PFSK-1 (cell line): ENCODE results near the gene SSPN.

Experiments used
- POLR2AphosphoS5 ChIP-seq: IDR thresholded peaks from 2 replicates; pipeline ENCODE4 v1.6.1; 2012; ENCODE audit warnings: low read depth, mild to moderate bottlenecking, control low read depth, low read length, moderate library complexity
- TAF1 ChIP-seq: IDR thresholded peaks from 2 replicates; pipeline ENCODE4 v1.6.1; 2012; ENCODE audit warnings: low read length, control low read depth, borderline replicate concordance; ENCODE audit not compliant: insufficient read depth
- TF ChIP-seq, protein P1 (sequence below), 2 experiments: IDR thresholded peaks; 2 replicates each; pipeline versions ENCODE4 v1.6.1 to v1.8.0; 2011 to 2012; ENCODE audit warnings: low read depth in 2 of 2, low read length in 2 of 2, control low read depth in 1 of 2, inconsistent platforms in 1 of 2, mild to moderate bottlenecking in 1 of 2, moderate library complexity in 1 of 2; ENCODE audit not compliant: insufficient read depth in 1 of 2

DNA sequence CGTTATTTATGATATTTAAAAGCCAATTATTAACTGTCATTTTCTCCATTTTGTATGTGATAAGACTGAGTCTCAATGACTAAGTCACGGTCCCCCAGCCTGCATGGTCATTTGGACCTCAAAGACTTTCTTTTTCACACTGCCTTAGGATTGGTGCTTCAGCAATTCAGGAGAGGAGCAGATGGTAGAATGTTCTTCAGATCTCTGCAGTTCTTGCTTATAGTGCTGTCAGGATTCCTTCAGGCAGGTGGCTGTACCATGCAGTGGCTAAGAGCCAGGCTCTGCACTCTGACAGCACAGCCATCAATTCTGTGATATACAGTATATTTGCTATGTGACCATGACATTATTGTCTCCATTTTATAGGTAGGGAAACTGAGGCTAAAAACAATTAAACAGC, 18.7 kb downstream of the SSPN start:
- TF ChIP-seq POLR2AphosphoS5: no peak
- TF ChIP-seq TAF1: no peak
- TF ChIP-seq, protein P1, sequence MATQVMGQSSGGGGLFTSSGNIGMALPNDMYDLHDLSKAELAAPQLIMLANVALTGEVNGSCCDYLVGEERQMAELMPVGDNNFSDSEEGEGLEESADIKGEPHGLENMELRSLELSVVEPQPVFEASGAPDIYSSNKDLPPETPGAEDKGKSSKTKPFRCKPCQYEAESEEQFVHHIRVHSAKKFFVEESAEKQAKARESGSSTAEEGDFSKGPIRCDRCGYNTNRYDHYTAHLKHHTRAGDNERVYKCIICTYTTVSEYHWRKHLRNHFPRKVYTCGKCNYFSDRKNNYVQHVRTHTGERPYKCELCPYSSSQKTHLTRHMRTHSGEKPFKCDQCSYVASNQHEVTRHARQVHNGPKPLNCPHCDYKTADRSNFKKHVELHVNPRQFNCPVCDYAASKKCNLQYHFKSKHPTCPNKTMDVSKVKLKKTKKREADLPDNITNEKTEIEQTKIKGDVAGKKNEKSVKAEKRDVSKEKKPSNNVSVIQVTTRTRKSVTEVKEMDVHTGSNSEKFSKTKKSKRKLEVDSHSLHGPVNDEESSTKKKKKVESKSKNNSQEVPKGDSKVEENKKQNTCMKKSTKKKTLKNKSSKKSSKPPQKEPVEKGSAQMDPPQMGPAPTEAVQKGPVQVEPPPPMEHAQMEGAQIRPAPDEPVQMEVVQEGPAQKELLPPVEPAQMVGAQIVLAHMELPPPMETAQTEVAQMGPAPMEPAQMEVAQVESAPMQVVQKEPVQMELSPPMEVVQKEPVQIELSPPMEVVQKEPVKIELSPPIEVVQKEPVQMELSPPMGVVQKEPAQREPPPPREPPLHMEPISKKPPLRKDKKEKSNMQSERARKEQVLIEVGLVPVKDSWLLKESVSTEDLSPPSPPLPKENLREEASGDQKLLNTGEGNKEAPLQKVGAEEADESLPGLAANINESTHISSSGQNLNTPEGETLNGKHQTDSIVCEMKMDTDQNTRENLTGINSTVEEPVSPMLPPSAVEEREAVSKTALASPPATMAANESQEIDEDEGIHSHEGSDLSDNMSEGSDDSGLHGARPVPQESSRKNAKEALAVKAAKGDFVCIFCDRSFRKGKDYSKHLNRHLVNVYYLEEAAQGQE (IDR thresholded peaks at IDR 0.05; ENCODE audit: insufficient read depth in 1 of 2, low read depth in 2 of 2, low read length in 2 of 2): no peak
